Body of pancreas (tissue), 4 donors: ENCODE data around the gene PNMA6F. TPM values are rescaled to one million over a fixed set of nuclear protein-coding genes. Genes with fewer than 3 reads are reported as not detected.

Experiments used
- ATAC-seq: fragments of 150-250 bp; one replicate; pipeline ENCODE4 v1.9.1; 2016
- DNase-seq, 4 donors: peaks; one replicate each; pipeline ENCODE4 v3.0.0-alpha.2; 2019
- H3K27ac ChIP-seq, 4 donors: fragments of 200-600 bp; sonication (generic); 1 replicate in 3 of 4; 2 replicates in 1 of 4; pipeline versions ENCODE4 v1.5.1 to v1.6.1; 2016 to 2019; ENCODE audit warnings: mild to moderate bottlenecking in 1 of 4, mixed read lengths in 1 of 4, moderate library complexity in 1 of 4
- H3K27me3 ChIP-seq, 2 donors: fragments of 200-600 bp; sonication (generic); one replicate each; pipeline ENCODE4 v1.6.0; 2016; ENCODE audit warnings: mild to moderate bottlenecking in 1 of 2
- H3K36me3 ChIP-seq, 2 donors: fragments of 200-600 bp; sonication (generic); replicated peaks in 1 of 2; 2 replicates each; pipeline ENCODE4 v1.5.1; 2016; ENCODE audit warnings: low read depth in 2 of 2; ENCODE audit not compliant: insufficient read depth in 1 of 2
- H3K4me1 ChIP-seq: fragments of 200-600 bp; sonication (generic); one replicate; pipeline ENCODE4 v1.6.0; 2016
- H3K4me3 ChIP-seq, 2 donors: fragments of 200-600 bp; sonication (generic); 1 replicate in 1 of 2; 2 replicates in 1 of 2; pipeline ENCODE4 v1.5.1; 2016 to 2019
- H3K9me3 ChIP-seq, 3 donors: fragments of 200-600 bp; sonication (generic); 1 replicate in 2 of 3; 2 replicates in 1 of 3; pipeline ENCODE4 v1.5.1; 2016
- CTCF ChIP-seq, 7 experiments: fragments of 450-650 bp in 4 of 7; fragments of 200-600 bp in 3 of 7; sonication (generic) in 3 of 7; IDR thresholded peaks; one replicate each; pipeline ENCODE4 v1.5.1; 2016 to 2019; ENCODE audit warnings: antibody characterized with exemption in 7 of 7
- POLR2A ChIP-seq, 3 donors: fragments of 450-650 bp; IDR thresholded peaks; one replicate each; pipeline ENCODE4 v1.6.1; 2016; ENCODE audit warnings: antibody characterized with exemption in 3 of 3, mild to moderate bottlenecking in 2 of 3
- WGBS, 2 donors: methylation state at CpG; one replicate each; pipeline ENCODE4 v1.1.5; 2017; 5-methylcytosine and 5-hydroxymethylcytosine counted together
- intact Hi-C: fragments of 100-400 bp; cut with DNase I; formaldehyde crosslinking; loops from one replicate; pipeline ENCODE4 v1.15.1; 2023
- total RNA-seq, 2 donors: library from RNA; depleted of rRNA; stranded (reverse); fragments of >200 nt; gene quantifications; one replicate each; pipeline ENCODE4 v1.1.0, GENCODE V29; 2016

The PNMA6F gene
- not detected for total RNA-seq

GRCh38 chrX:153321381-153322124, at the start of gene PNMA6F:
PNMA6F (minus strand) TSS chrX:153321767; CDS start chrX:153320674, 1,093 bp downstream.
- intact Hi-C loops, result no loop called here
- no peaks in the 10 kb centered on the region for H3K36me3 ChIP-seq
- no peak within 1 kb of the TSS for H3K27ac ChIP-seq
- WGBS, 2 donors, result 44 to 82% methylated on average over 2 to 4 of the region's 36 CpGs
- TF ChIP-seq CTCF (IDR thresholded peaks at IDR 0.05), result no peak
- TF ChIP-seq POLR2A (IDR thresholded peaks at IDR 0.05), result no peak
- DNase-seq, result no peak
- H3K9me3 ChIP-seq, result no peaks in the 10 kb centered on the region
- ATAC-seq, result no peak
- H3K4me3 ChIP-seq, result no peak within 1 kb of the TSS
- no peaks in the 10 kb centered on the region for H3K4me1 ChIP-seq
- H3K27me3 ChIP-seq, result no peaks in the 10 kb centered on the region

GRCh38 chrX:153371256-153371655, 49.7 kb upstream of the PNMA6F start:
- Histone ChIP-seq H3K36me3 (no peaks in the 10 kb centered on the region), H3K9me3 (no peaks in the 10 kb centered on the region), H3K27me3 (no peaks in the 10 kb centered on the region), H3K27ac (no peak overlapping the region), H3K4me3 (no peak overlapping the region), H3K4me1 (no peaks in the 10 kb centered on the region)
- WGBS, 2 donors, result 16 to 25% methylated on average over 3 of the region's 3 CpGs
- ATAC-seq, result no peak
- TF ChIP-seq CTCF (IDR thresholded peaks at IDR 0.05) (no peak), POLR2A (IDR thresholded peaks at IDR 0.05) (no peak)
- intact Hi-C loops, result no loop called here
- DNase-seq, result no peak

- no peaks in the 10 kb centered on the region for H3K27me3 ChIP-seq
- H3K36me3 ChIP-seq, result no peaks in the 10 kb centered on the region
- no peaks in the 10 kb centered on the region for H3K4me1 ChIP-seq
- TF ChIP-seq POLR2A (IDR thresholded peaks at IDR 0.05), result no peak
- TF ChIP-seq CTCF (IDR thresholded peaks at IDR 0.05), result no peak
- intact Hi-C loops, result no loop called here
- H3K9me3 ChIP-seq, result no peaks in the 10 kb centered on the region
- no peak overlapping the region for H3K27ac ChIP-seq
- DNase-seq (no peak), ATAC-seq (no peak)
- WGBS, 2 donors, result 70 to 73% methylated on average over 6 to 8 of the region's 8 CpGs
- no peak overlapping the region for H3K4me3 ChIP-seq
Measured at GRCh38 chrX:153370293-153371055, 48.9 kb upstream of the PNMA6F start.

- DNase-seq, result no peak
- 71 to 88% methylated on average over 5 of the region's 5 CpGs for WGBS, 2 donors
- H3K9me3 ChIP-seq, result no peaks in the 10 kb centered on the region
- no peak overlapping the region for H3K4me3 ChIP-seq
- H3K36me3 ChIP-seq, result no peaks in the 10 kb centered on the region
- intact Hi-C loops, result no loop called here
- no peaks in the 10 kb centered on the region for H3K27me3 ChIP-seq
- no peak for ATAC-seq
- H3K4me1 ChIP-seq, result peaks cover 2% of the 10 kb centered on the region
- H3K27ac ChIP-seq, result no peak overlapping the region
- TF ChIP-seq CTCF (IDR thresholded peaks at IDR 0.05), result no peak
- TF ChIP-seq POLR2A (IDR thresholded peaks at IDR 0.05), result no peak
Measured at GRCh38 chrX:153366878-153367538, 45.4 kb upstream of the PNMA6F start.
